ENCODE results near the gene CRYBG2. TPM values are rescaled to one million over a fixed set of nuclear protein-coding genes. Genes with fewer than 3 reads are reported as not detected.
A peak's percentile ranks its signal among the peaks of the same experiment; 100 is the strongest.
"Not testable (repeated sequence)": the region's sequence is repeated elsewhere in the genome, so short reads cannot be mapped to it uniquely, and the experiment has no call there.

CRYBG2 gene
- total RNA-seq, 1 donor from 2014 or later = 19.5 TPM

GRCh38 chr1:26378879-26379251 is 24.9 kb upstream of the CRYBG2 start:
- no peaks in the 10 kb centered on the region for H3K27me3 ChIP-seq (ENCODE audit: control insufficient read depth, insufficient read depth, low read length)
- no peaks in the 10 kb centered on the region for H3K36me3 ChIP-seq (ENCODE audit: control insufficient read depth, insufficient read depth, low read length)
- no peak for FAIRE-seq
- TF ChIP-seq, protein P1, sequence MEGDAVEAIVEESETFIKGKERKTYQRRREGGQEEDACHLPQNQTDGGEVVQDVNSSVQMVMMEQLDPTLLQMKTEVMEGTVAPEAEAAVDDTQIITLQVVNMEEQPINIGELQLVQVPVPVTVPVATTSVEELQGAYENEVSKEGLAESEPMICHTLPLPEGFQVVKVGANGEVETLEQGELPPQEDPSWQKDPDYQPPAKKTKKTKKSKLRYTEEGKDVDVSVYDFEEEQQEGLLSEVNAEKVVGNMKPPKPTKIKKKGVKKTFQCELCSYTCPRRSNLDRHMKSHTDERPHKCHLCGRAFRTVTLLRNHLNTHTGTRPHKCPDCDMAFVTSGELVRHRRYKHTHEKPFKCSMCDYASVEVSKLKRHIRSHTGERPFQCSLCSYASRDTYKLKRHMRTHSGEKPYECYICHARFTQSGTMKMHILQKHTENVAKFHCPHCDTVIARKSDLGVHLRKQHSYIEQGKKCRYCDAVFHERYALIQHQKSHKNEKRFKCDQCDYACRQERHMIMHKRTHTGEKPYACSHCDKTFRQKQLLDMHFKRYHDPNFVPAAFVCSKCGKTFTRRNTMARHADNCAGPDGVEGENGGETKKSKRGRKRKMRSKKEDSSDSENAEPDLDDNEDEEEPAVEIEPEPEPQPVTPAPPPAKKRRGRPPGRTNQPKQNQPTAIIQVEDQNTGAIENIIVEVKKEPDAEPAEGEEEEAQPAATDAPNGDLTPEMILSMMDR (IDR thresholded peaks at IDR 0.05; ENCODE audit: insufficient read depth, low read length, severe bottlenecking) = no peak
- H3K4me3 ChIP-seq (ENCODE audit: low read depth, low read length) = no peak overlapping the region
- no peak for DNase-seq (ENCODE audit: low read depth)

GRCh38 chr1:26378088-26378878 is 24.4 kb upstream of the CRYBG2 start:
- Histone ChIP-seq H3K4me3 (ENCODE audit: low read depth, low read length) (no peak overlapping the region), H3K36me3 (ENCODE audit: control insufficient read depth, insufficient read depth, low read length) (no peaks in the 10 kb centered on the region), H3K27me3 (ENCODE audit: control insufficient read depth, insufficient read depth, low read length) (no peaks in the 10 kb centered on the region)
- DNase-seq (ENCODE audit: low read depth) (peak; percentile 98), FAIRE-seq (no peak)
- TF ChIP-seq, protein P1 (IDR thresholded peaks at IDR 0.05; ENCODE audit: insufficient read depth, low read length, severe bottlenecking) = no peak

GRCh38 chr1:26376050-26376449 is 22.1 kb upstream of the CRYBG2 start:
- Histone ChIP-seq H3K4me3 (ENCODE audit: low read depth, low read length) (no peak overlapping the region), H3K36me3 (ENCODE audit: control insufficient read depth, insufficient read depth, low read length) (no peaks in the 10 kb centered on the region), H3K27me3 (ENCODE audit: control insufficient read depth, insufficient read depth, low read length) (no peaks in the 10 kb centered on the region)
- TF ChIP-seq, protein P1 (IDR thresholded peaks at IDR 0.05; ENCODE audit: insufficient read depth, low read length, severe bottlenecking) = no peak
- FAIRE-seq (no peak), DNase-seq (ENCODE audit: low read depth) (no peak)

DNA sequence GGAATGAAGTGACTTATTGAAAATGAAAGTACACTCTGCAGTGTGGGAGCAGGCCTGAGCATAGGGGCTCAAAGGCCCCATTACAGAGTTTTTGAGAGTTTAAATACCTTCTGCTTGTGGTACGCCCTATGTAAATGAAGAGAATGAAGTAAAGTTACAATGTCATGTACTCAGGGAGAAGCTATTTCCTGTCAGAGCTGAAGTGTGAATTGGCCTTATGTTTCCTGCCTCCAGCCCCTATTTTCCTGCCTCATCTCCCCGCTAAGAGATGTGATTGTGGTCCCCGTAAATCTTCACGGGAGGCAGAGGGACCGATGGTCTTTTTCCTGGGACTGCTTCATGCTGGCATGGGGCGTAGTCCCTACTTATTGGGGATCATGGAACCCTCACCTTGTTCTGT is 21.2 kb upstream of the CRYBG2 start:
- Histone ChIP-seq H3K27me3 (ENCODE audit: control insufficient read depth, insufficient read depth, low read length) (no peaks in the 10 kb centered on the region), H3K36me3 (ENCODE audit: control insufficient read depth, insufficient read depth, low read length) (no peaks in the 10 kb centered on the region), H3K4me3 (ENCODE audit: low read depth, low read length) (no peak overlapping the region)
- TF ChIP-seq, protein P1 (IDR thresholded peaks at IDR 0.05; ENCODE audit: insufficient read depth, low read length, severe bottlenecking) = no peak
- FAIRE-seq (no peak), DNase-seq (ENCODE audit: low read depth) (peak; percentile 27)

- not testable (repeated sequence) for H3K36me3 ChIP-seq (ENCODE audit: control insufficient read depth, insufficient read depth, low read length); H3K27me3 ChIP-seq (ENCODE audit: control insufficient read depth, insufficient read depth, low read length); DNase-seq (ENCODE audit: low read depth); H3K4me3 ChIP-seq (ENCODE audit: low read depth, low read length)
- peak; percentile 100 for FAIRE-seq
Observed at GRCh38 chr1:26374361-26374760, 20.4 kb upstream of the CRYBG2 start.

- TF ChIP-seq, protein P1 (IDR thresholded peaks at IDR 0.05; ENCODE audit: insufficient read depth, low read length, severe bottlenecking) = no peak
- DNase-seq (ENCODE audit: low read depth) (no peak), FAIRE-seq (no peak)
- Histone ChIP-seq H3K4me3 (ENCODE audit: low read depth, low read length) (no peak overlapping the region), H3K36me3 (ENCODE audit: control insufficient read depth, insufficient read depth, low read length) (no peaks in the 10 kb centered on the region), H3K27me3 (ENCODE audit: control insufficient read depth, insufficient read depth, low read length) (no peaks in the 10 kb centered on the region)
Observed at GRCh38 chr1:26373789-26374188, 19.9 kb upstream of the CRYBG2 start.
